Tibial artery (tissue), 4 donors: ENCODE results near the gene TSNAX.
"Not testable (repeated sequence)": the region's sequence is repeated elsewhere in the genome, so short reads cannot be mapped to it uniquely, and the experiment has no call there.

Source experiments
- DNase-seq, 2 donors: peaks; one replicate each; pipeline ENCODE4 v3.0.0-alpha.2; 2019
- H3K27ac ChIP-seq, 2 donors: fragments of 200-600 bp; sonication (generic) in 1 of 2; 1 replicate in 1 of 2; 2 replicates in 1 of 2; pipeline ENCODE4 v1.5.1; 2018 to 2019; ENCODE audit warnings: mild to moderate bottlenecking in 1 of 2
- H3K27me3 ChIP-seq, 2 donors: fragments of 200-600 bp; sonication (generic) in 1 of 2; one replicate each; pipeline versions ENCODE4 v1.5.1 to v1.6.0; 2016 to 2019
- H3K36me3 ChIP-seq, 3 donors: fragments of 200-600 bp; sonication (generic) in 2 of 3; one replicate each; pipeline ENCODE4 v1.5.1; 2016 to 2019; ENCODE audit warnings: mild to moderate bottlenecking in 2 of 3
- H3K4me1 ChIP-seq, 4 donors: fragments of 200-600 bp; sonication (generic) in 2 of 4; 1 replicate in 3 of 4; 2 replicates in 1 of 4; pipeline ENCODE4 v1.5.1; 2016 to 2019
- H3K4me3 ChIP-seq, 2 donors: fragments of 200-600 bp; sonication (generic) in 1 of 2; 1 replicate in 1 of 2; 2 replicates in 1 of 2; pipeline ENCODE4 v1.5.1; 2018 to 2019; ENCODE audit warnings: mild to moderate bottlenecking in 2 of 2
- H3K9me3 ChIP-seq, 3 donors: fragments of 200-600 bp; sonication (generic) in 1 of 3; one replicate each; pipeline ENCODE4 v1.5.1; 2016 to 2019
- intact Hi-C: fragments of 100-400 bp; cut with DNase I; formaldehyde crosslinking; loops from one replicate; pipeline ENCODE4 v1.15.0; 2023; ENCODE audit warnings: low total_unique reads
- TF ChIP-seq, protein P1 (sequence below), 2 experiments: fragments of 200-600 bp in 1 of 2; fragments of 450-650 bp in 1 of 2; IDR thresholded peaks; one replicate each; pipeline ENCODE4 v1.5.1; 2017 to 2019; ENCODE audit warnings: antibody characterized with exemption in 2 of 2, mild to moderate bottlenecking in 1 of 2, moderate library complexity in 1 of 2

Gene TSNAX

DNA sequence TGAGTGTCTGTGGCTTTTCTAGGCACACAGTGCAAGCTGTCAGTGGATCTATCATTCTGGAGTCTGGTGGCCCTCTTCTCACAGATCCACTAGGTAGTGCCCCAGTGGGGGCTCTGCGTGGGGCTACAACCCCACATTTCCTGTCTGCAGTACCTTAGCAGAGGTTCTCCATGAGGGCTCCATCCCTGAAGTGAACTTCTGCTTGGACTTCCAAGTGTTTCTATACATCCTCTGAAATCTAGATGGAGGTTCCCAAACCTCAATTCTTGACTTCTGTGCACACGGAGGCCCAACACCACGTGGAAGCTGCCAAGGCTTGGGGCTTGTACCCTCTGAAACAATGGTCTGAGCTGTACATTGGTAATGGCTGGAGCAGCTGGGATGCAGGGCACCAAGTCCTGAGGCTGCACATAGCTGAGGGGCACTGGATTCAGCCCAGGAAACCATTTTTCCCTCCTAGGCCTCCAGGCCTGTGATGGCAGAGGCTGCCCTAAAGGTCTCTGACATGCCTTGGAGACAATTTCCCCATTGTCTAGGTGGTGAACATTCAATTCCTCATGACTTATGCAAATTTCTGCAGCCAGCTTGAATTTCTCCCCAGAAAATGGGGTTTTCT is 29.2 kb upstream of the TSNAX start:
- TF ChIP-seq, protein P1, sequence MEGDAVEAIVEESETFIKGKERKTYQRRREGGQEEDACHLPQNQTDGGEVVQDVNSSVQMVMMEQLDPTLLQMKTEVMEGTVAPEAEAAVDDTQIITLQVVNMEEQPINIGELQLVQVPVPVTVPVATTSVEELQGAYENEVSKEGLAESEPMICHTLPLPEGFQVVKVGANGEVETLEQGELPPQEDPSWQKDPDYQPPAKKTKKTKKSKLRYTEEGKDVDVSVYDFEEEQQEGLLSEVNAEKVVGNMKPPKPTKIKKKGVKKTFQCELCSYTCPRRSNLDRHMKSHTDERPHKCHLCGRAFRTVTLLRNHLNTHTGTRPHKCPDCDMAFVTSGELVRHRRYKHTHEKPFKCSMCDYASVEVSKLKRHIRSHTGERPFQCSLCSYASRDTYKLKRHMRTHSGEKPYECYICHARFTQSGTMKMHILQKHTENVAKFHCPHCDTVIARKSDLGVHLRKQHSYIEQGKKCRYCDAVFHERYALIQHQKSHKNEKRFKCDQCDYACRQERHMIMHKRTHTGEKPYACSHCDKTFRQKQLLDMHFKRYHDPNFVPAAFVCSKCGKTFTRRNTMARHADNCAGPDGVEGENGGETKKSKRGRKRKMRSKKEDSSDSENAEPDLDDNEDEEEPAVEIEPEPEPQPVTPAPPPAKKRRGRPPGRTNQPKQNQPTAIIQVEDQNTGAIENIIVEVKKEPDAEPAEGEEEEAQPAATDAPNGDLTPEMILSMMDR (IDR thresholded peaks at IDR 0.05), result no peak
- no peak for DNase-seq
- H3K36me3 ChIP-seq, result no peaks in the 10 kb centered on the region
- no peaks in the 10 kb centered on the region for H3K27me3 ChIP-seq
- H3K9me3 ChIP-seq, result peaks cover 0 to 5% (median 3%) of the 10 kb centered on the region in 3 donors
- no peaks in the 10 kb centered on the region for H3K4me1 ChIP-seq
- no peak overlapping the region for H3K27ac ChIP-seq
- intact Hi-C loops, result no loop called here
- H3K4me3 ChIP-seq, result no peak overlapping the region

DNA sequence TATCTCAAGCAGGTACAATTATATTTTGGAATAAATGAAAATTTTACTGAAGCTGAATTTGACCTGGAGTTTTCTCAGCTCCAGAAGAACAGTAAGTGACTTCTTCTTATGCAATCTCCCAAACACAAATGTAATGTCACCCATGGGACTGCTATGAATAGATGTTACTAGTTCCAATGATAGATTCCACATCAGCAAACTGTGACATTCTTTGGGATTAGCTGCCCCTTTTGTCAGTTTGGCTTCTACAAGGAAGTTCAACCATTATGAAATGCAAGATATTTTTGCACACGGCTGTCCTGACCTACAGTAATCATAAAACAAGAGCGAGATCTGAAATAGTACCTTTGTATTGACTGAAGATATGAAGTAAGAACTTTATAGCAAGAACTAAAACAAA is 27.8 kb upstream of the TSNAX start:
- Histone ChIP-seq H3K4me1 (no peaks in the 10 kb centered on the region), H3K27me3 (no peaks in the 10 kb centered on the region), H3K9me3 (peaks cover 0 to 5% (median 3%) of the 10 kb centered on the region in 3 donors), H3K4me3 (no peak overlapping the region), H3K27ac (no peak overlapping the region), H3K36me3 (no peaks in the 10 kb centered on the region)
- TF ChIP-seq, protein P1 (IDR thresholded peaks at IDR 0.05), result no peak
- no peak for DNase-seq
- intact Hi-C loops, result no loop called here

DNA sequence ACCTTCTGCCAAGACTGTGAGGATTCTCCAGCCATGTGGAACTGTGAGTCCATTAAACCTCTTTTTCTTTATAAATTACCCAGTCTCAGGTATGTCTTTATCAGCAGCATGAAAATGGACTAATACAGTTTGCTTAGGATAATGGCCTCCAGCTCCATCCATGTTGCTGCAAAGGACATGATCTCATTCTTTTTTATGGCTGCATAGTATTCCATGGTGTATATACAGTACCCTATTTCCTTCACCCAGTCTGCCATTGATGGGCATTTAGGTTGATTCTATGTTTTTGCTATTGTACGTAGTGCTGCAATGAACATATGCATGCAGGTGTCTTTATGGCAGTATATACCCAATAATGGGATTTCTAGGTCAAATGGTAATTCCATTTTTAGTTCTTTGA is 25.3 kb upstream of the TSNAX start:
- intact Hi-C loops, DNase-seq, H3K4me3 ChIP-seq, H3K9me3 ChIP-seq, H3K4me1 ChIP-seq, H3K27me3 ChIP-seq, H3K27ac ChIP-seq, H3K36me3 ChIP-seq: not testable (repeated sequence)

DNA sequence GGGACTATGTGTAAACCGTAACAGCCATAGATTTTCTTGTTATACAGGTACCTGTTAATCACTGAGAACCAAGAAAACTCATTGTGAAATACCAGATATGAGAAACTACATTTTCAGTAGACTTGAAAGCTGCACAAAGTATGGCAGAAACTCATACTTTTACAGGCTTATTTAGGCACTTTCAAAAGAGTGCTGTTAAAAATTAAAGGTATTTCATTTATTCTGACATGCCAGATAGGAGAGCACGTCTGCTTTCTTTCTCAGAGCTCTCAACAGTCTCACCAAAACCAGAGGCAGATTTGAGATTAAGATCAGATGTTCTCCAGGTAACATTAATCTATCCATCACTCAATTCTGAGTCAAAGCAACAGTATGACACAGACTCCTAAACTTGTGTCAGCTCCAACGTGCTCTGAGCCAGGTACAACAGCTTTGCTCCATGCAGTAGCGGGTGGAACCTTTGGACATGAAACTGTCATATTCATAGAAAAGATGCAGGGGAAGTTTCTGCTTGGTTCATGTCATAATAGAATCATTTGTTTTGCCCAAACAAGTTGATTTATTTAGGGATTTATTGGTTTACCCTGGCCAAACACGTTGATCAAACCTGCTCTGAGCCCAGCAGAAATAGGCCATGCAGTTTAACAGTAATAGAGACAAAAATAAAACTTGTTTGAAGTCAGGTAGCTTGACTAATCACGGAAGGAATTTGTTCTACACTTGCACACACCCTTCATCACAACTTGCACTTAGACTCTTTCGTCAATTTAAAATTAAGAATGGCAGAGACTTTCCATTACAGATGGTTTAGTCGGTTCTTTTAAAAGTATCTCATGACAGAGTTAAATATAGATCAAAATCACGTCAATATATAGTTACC is 20.8 kb upstream of the TSNAX start:
- no peak overlapping the region for H3K27ac ChIP-seq
- TF ChIP-seq, protein P1 (IDR thresholded peaks at IDR 0.05), result no peak
- intact Hi-C loops, result no loop called here

DNA sequence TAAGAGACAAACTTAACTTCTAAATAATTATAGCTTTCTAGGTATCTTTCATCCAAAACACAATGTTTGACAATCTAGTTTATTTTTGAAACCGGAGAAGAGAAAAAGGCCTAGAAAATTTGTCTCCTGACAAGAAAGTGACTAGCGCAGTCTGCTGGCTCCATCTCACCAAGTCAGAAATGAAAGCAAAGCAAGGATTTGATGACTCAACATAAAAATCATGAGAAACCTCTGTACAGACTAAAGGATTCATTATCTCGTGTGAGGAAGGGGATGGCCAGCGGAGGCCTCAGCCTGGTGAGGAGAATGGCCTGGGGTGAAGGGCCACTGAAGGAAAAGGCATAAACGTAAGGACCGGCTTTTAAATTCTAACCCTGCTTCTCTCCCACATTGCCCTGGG is 20.0 kb upstream of the TSNAX start:
- Histone ChIP-seq H3K9me3 (no peaks in the 10 kb centered on the region), H3K4me1 (no peaks in the 10 kb centered on the region), H3K36me3 (no peaks in the 10 kb centered on the region), H3K27me3 (no peaks in the 10 kb centered on the region), H3K27ac (no peak overlapping the region), H3K4me3 (no peak overlapping the region)
- TF ChIP-seq, protein P1 (IDR thresholded peaks at IDR 0.05), result no peak
- intact Hi-C loops, result no loop called here
- DNase-seq, result no peak

More for the DNA sequence above, 20.8 kb upstream of the TSNAX start:
- no peaks in the 10 kb centered on the region for H3K9me3 ChIP-seq
- no peaks in the 10 kb centered on the region for H3K36me3 ChIP-seq
- no peak overlapping the region for H3K4me3 ChIP-seq
- DNase-seq, result no peak
- H3K27me3 ChIP-seq, result no peaks in the 10 kb centered on the region
- no peaks in the 10 kb centered on the region for H3K4me1 ChIP-seq

DNA sequence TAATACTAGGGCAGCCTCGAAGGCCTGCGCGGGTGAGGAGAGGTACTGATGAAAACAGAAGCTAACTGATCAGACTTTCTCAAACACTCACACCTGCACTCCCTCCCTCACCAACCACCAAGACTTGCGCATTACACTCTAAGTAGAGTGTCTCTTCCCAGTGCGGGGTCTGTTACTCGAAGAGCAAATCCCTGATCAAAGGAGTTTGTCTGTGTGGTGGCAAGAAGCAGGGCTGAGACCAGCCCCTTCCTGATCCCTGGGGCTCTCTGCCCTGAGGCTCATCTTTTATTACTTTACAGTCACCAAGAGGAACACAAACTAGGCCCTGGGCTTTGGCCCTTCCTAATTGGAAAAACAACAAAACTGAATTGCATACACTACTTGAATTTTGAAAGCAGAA is 19.5 kb upstream of the TSNAX start:
- H3K27ac ChIP-seq, result no peak overlapping the region
- intact Hi-C loops, result no loop called here
- no peaks in the 10 kb centered on the region for H3K36me3 ChIP-seq
- no peaks in the 10 kb centered on the region for H3K4me1 ChIP-seq
- no peak overlapping the region for H3K4me3 ChIP-seq
- H3K27me3 ChIP-seq, result no peaks in the 10 kb centered on the region
- TF ChIP-seq, protein P1 (IDR thresholded peaks at IDR 0.05), result no peak
- no peaks in the 10 kb centered on the region for H3K9me3 ChIP-seq
- no peak for DNase-seq
